A172 (cell line): ENCODE results near the gene KLK14. TPM values are rescaled to one million over a fixed set of nuclear protein-coding genes. Genes with fewer than 3 reads are reported as not detected.

Experiments used
- DNase-seq: peaks from one replicate; pipeline ENCODE4 v3.0.0-alpha.2; 2015; ENCODE audit warnings: low spot score
- total RNA-seq: library from RNA; depleted of rRNA; stranded (reverse); fragments of >200 nt; shearing (Covaris generic); gene quantifications from 2 replicates; pipeline ENCODE4 v1.2.3, GENCODE V29; 2014

The KLK14 gene
- total RNA-seq, 1 experiment from 2014 or later = not detected

- DNase-seq = no peak
Measured at GRCh38 chr19:51086153-51086850, 3.6 kb upstream of the KLK14 start.

DNA sequence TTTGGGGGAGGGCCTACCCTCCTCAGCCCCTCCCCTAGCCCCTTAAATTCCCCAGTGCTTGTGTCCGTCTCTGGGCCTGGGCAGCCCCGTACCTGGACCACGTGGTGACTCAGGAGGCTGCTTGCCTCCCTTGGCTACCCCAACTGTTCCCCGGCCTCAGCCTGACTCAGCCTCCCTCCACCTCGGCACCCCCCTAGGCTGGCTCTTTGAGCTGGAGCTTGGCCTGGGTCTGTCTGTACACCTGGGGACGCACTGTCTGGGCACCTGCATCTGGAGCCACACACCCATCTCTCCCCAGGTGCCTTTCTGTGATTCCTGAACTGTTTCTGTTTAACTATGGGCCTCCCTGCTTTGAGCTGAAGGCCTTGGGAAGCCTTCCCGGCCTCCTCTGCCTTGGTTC is 1.8 kb upstream of the KLK14 start:
- DNase-seq = no peak

DNA sequence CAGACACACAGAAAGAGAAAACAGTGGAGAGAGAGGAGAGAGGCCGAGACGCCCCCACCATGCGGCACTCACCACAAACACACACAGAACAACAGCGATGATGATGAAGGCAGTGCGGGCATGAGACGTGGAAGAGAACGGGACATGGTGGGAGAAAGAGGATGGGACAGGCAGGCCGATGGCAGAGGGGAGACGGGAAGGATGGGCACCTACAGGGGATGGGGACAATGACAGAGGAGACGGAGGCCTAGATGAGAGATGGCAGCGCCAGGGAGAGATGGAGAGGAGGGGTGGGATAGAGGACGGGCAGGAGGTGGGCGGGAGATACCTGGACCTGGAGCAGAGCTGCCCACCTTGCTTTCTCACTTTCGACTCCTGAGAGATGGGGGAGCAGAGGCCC is 1.1 kb upstream of the KLK14 start:
- no peak for DNase-seq

DNA sequence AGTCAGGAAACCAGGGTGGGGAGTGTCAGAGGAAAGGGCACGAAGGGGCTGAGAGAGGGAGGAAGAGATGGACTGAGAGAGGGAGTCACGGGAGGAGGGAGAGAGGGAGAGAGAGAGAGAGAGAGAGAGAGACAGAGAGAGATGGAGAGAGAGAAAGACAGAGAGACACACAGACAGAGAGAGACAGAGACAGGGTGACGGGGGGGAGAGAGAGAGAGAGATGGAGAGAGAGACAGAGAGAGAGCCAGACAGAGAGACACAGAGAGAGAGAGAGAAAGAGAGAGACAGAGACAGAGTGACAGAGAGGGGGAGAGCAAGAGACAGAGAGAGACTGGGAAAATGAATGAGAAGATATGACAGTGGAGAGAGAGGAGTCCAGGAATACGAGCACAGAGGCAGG is 494 bp upstream of the KLK14 start:
- no peak for DNase-seq

- DNase-seq = no peak
Measured at GRCh38 chr19:51081476-51081875, 1.2 kb downstream of the KLK14 start.

GRCh38 chr19:51079481-51080110 is 3.1 kb downstream of the KLK14 start:
- no peak for DNase-seq

- no peak for DNase-seq
Measured at GRCh38 chr19:51078731-51079130, 4.0 kb downstream of the KLK14 start.

DNA sequence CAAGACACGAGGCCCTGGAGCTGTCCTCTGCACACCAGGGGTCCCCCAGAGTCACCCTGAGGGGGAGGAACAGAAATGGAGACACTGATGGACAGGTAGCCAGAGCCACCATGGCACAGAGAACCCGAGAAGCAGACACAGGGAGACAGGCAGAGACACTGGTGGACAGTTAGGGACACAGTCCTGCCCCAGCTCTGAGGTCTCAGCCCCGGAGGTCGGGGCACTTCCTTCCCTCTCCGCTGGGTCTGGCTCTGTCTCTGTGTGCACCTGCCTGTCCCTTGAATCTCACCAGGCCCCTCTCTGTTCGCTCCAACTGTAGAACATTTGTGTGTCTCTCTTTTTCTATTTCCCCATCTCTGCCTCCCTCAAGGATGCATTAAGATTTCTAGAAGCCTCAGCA is 4.6 kb downstream of the KLK14 start:
- no peak for DNase-seq

GRCh38 chr19:51076631-51077213 is 6.0 kb downstream of the KLK14 start:
- DNase-seq = no peak

DNA sequence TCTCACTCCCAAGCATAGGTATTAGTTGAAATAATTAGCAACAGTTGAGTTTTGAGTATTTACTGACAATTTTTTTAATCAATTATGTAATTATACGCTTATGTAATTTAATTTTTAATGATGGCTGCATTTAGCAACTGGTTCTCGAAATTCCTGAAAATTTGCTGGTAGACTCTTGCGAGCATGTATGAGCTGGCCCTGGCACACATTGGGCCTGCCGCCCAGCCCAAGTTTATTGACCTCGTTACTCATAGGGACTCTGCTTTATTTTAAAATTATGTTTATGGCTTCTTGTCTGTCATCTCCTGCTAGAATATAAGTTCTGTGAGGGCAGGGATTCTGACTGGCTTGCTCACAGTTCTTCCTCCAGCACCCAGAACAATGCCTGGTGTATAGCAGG is 6.7 kb downstream of the KLK14 start:
- DNase-seq = no peak

GRCh38 chr19:51071095-51071405 is 11.6 kb downstream of the KLK14 start:
- no peak for DNase-seq

DNA sequence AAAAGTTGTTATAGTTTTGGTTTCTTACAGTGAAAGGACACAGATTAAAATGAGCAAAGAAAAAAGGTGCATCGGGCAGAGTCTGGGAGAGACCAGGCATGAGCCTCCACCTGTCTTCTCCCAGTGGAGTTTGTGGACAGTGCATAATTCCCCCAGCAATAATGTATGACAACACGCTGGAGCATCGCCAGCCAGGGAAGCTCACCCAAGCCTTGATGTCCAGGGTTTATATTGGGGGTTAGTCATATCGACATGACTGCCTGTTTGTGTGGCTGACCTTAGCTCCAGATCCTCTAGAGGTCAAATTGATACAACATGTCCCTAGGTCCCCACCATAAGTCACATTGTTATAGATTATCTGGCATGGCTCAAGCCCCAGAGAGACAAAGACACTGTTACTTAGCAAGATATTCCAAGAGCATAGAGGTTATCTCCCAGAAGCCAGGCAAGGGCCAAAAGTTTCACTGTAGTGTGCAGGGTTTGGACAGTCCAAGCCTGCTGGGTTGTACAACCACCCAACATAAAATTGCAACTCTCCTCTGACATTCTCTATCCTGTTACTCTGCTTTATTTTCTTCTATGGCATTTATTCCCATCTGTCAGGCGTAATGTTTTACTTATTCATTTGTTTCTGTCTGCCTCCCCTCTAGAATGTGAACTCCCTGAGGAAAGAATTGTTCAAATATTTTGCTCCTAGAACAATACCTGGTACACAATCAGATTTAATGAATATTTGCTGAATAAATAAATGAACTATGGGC is 12.2 kb downstream of the KLK14 start:
- DNase-seq = no peak

DNA sequence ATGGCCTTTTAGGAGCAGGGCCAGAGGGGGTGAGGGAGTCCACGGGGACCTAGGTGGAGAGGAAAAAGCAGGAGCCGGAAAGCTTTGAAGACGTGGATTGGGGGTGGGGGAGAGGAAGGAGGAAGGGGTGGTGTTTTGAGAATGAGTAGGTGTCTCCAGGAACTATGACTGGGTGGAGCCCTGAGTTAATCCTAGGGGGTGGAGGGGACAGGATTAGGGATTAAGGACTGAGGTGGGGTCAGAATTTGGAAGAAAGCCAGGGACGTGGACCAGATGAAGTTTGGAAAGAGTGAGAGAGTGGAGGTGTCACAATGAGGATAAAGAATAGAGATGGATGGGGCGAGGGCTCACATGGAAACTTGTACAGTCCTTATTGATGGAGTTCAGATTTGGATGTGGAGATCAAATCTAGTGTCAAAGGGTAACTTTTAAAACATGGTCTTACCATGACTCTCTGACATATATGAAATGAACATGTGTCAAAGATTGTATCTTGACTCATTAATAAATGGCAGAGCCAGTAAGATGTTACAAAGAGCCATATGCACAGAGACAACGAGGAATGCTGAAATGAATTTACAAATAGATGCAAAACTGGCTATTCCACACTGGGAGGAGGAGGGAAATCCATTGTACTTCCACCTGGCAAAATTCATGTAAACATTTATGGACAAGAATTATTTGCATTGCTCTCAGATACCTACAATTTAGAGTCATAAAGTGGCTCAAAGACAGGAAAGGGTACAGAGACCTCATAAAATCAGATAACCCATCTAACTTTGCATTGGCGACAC is 16.1 kb downstream of the KLK14 start:
- no peak for DNase-seq

GRCh38 chr19:51065221-51065960 is 17.3 kb downstream of the KLK14 start:
- DNase-seq = no peak

DNA sequence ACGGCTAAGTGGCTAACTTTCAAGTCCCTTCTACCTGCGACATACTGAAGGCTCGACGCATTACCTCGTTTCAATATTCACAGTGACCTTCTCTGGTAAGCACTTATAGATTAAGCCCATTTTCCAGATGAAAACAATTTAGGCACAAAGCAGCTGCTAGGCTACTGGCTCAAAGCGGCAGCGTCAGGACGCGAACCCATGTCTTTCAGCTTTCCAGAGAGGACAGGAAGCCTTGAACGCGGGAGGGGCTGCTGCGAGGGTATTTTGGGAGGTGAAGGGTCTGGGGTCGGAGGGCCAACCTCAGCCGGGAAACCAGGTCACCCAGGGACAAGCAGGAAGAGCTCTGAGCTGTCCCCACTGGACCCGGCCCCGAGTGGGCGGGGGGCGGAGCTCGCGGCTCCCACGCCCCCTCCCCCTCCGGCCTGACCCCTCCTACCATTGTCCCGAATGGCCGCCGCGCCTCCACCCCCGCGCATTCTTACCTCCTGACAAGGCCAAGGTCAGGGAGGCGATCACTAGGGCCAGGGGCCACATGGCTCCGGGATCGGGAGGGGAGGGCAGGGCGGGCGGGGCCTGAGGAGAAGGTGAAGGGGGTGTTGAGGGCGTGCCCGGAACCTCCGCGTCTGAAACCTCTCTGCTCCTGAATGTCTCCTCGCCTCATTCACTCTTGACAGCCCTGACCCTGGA is 18.0 kb downstream of the KLK14 start, which contains the start of gene KLK13:
KLK13 (minus strand) TSS at position 559 of the 687 bp plus-strand sequence; CDS start at position 534, 25 bp downstream.
- DNase-seq = no peak

GRCh38 chr19:51063664-51064063 is 19.0 kb downstream of the KLK14 start:
- no peak for DNase-seq

DNA sequence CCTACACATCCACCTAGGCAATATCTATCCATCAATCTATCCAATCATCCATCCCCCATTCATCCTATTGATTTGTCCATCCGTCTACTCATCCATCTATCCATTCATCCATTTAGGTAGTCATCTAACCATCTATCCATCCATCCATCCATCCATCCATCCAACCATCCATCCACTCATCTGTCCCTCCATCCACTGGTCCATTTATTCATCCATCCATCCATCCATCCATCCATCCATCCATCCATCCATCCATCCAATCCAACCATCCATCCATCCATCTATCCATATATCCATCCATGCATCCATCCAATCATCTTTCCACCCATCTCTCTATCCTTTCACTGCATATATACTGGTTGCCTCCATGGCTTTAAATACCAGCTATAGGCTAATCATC is 21.7 kb downstream of the KLK14 start:
- no peak for DNase-seq

DNA sequence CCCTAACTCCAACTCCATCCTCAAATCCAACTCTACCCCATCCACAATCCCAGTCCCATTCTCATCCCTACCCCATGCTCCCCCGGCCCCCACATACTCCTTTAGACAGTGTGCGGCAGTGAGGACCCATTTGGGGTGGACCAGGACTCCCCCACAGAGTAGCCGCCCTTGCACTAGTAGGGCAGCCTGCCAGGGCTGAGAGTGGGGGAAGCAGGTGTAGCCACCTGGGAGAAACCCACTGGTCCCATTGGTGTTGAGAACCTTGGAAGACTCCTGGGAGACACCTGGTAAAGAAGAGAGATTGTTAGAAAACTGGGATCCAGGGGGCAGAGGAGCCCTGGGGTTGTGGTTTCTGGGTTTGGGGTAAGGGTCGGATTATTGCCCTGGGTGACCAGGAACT is 22.4 kb downstream of the KLK14 start:
- DNase-seq = no peak

DNA sequence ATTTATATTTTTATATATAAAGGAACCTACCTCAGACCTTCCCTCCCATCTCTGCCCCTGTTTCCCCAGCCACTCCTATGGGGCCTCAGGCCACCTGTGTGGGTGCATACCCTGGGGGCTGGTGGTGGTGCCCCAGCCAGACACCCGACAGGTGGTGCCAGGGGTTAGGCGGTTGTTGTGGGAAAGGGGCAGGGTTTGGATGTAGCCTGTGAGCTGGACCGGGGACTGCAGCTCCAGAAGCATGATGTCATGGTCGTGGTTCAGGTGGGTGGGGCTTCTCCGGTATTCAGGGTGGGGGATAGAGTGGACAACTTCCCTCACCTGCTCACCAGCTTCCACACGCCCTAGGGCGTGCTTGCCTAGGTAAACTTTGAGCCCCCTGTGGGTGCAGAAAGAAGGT is 23.0 kb downstream of the KLK14 start:
- no peak for DNase-seq

- DNase-seq = no peak
Measured at GRCh38 chr19:51055866-51056265, 26.8 kb downstream of the KLK14 start.

- DNase-seq = no peak
Measured at GRCh38 chr19:51047031-51047335, 35.7 kb downstream of the KLK14 start.
